HepG2 (cell line): ENCODE results near the gene GGNBP2. TPM values are rescaled to one million over a fixed set of nuclear protein-coding genes. Genes with fewer than 3 reads are reported as not detected.

Experiments
- ATAC-seq: fragments of 200-7000 bp; cut with Tn5 transposase; 3 replicates; pipeline ENCODE4 v1.9.1; 2020; ENCODE audit warnings: mild to moderate bottlenecking, moderate library complexity
- BruUV-seq: library from RNA; stranded (reverse); fragments of 400-500 nt; replicated peaks from 2 replicates; lab custom pipeline; 2021; lab: Mats Ljungman, UMichigan
- CTCF ChIA-PET: fragments of 300-600 bp; formaldehyde crosslinking; extraction: SDS; loops from one replicate; lab custom pipeline; 2021; ENCODE audit warnings: low total read pairs, inconsistent platforms, low intra/inter-chr PET ratio; lab: Yijun Ruan, JAX
- POLR2A ChIA-PET: fragments of 350-600 bp; sonication (Branson Sonifier 250); formaldehyde crosslinking; loops from one replicate; lab custom pipeline; 2020; ENCODE audit warnings: antibody characterized with exemption, inconsistent platforms; lab: Yijun Ruan, JAX
- DNase-seq: peaks from one replicate; pipeline ENCODE4 v3.0.0-alpha.2; 2015; ENCODE audit warnings: low spot score
- FAIRE-seq: peaks from 3 replicates; lab custom pipeline; 2011; peaks lifted over from hg19 to GRCh38; lab: Jason Lieb, UNC
- H2AFZ ChIP-seq: one replicate; pipeline ENCODE4 v1.6.1; 2011; ENCODE audit warnings: low read length, inconsistent platforms
- H3K27ac ChIP-seq: fragments of 300-600 bp; 3 replicates; pipeline ENCODE4 v1.8.0; 2011; ENCODE audit warnings: mixed run types, mild to moderate bottlenecking, mixed read lengths, low read length, inconsistent platforms; ENCODE audit not compliant: insufficient read depth; ENCODE audit errors: extremely low read length
- H3K27me3 ChIP-seq, 2 experiments: fragments of 200-600 bp in 1 of 2; 2 replicates in 1 of 2; 3 replicates in 1 of 2; pipeline versions ENCODE4 v1.6.0 to v1.8.0; 2011; ENCODE audit warnings: low read length in 2 of 2, mild to moderate bottlenecking in 2 of 2, moderate library complexity in 2 of 2, inconsistent platforms in 1 of 2; ENCODE audit not compliant: insufficient read depth in 2 of 2, control insufficient read depth in 1 of 2
- H3K36me3 ChIP-seq, 2 experiments: fragments of 200-600 bp in 1 of 2; replicated peaks in 1 of 2; 2 replicates in 1 of 2; 3 replicates in 1 of 2; pipeline versions ENCODE4 v1.5.1 to v1.8.0; 2011; ENCODE audit warnings: low read length in 2 of 2, inconsistent platforms in 1 of 2; ENCODE audit not compliant: insufficient read depth in 2 of 2, control insufficient read depth in 1 of 2
- H3K4me1 ChIP-seq: 2 replicates; pipeline ENCODE4 v1.5.1; 2012; ENCODE audit warnings: low read length, inconsistent platforms; ENCODE audit not compliant: insufficient read depth
- H3K4me2 ChIP-seq: 2 replicates; pipeline ENCODE4 v1.6.0; 2011; ENCODE audit warnings: low read depth, low read length, inconsistent platforms
- H3K4me3 ChIP-seq, 3 experiments: fragments of 200-600 bp in 1 of 3; sonication (generic), shearing (Covaris generic) in 1 of 3; replicated peaks in 1 of 3; 2 replicates each; pipeline ENCODE4 v1.5.1; 2011 to 2016; ENCODE audit warnings: low read length in 3 of 3, inconsistent platforms in 2 of 3, low read depth in 2 of 3, mild to moderate bottlenecking in 2 of 3, control low read depth in 1 of 3, mixed read lengths in 1 of 3; ENCODE audit not compliant: insufficient read depth in 1 of 3
- H3K79me2 ChIP-seq: one replicate; pipeline ENCODE4 v1.6.1; 2011; ENCODE audit warnings: low read length, inconsistent platforms; ENCODE audit not compliant: insufficient read depth
- H3K9ac ChIP-seq: 2 replicates; pipeline ENCODE4 v1.6.0; 2011; ENCODE audit warnings: mild to moderate bottlenecking, low read depth, low read length, inconsistent platforms; ENCODE audit not compliant: insufficient read depth
- H3K9me3 ChIP-seq: 2 replicates; pipeline ENCODE4 v1.5.1; 2012; ENCODE audit warnings: mild to moderate bottlenecking, low read length
- H4K20me1 ChIP-seq: 2 replicates; pipeline ENCODE4 v1.6.0; 2011; ENCODE audit warnings: inconsistent platforms, mild to moderate bottlenecking, low read length, moderate library complexity; ENCODE audit not compliant: insufficient read depth
- EP300 ChIP-seq, 3 experiments: sonication (generic) in 1 of 3; formaldehyde crosslinking in 1 of 3; IDR thresholded peaks; 2 replicates each; pipeline versions ENCODE4 v1.5.1 to v1.6.1; 2011 to 2020; ENCODE audit warnings: low read depth in 2 of 3, low read length in 2 of 3, borderline replicate concordance in 1 of 3, improper control_type of control experiment in 1 of 3, mild to moderate bottlenecking in 1 of 3, missing genetic modification reagents in 1 of 3, moderate library complexity in 1 of 3
- FOXA1 ChIP-seq, 2 experiments: fragments of 450-650 bp in 1 of 2; sonication (generic) in 1 of 2; formaldehyde crosslinking in 1 of 2; IDR thresholded peaks; 2 replicates each; pipeline versions ENCODE4 v1.4.0 to v1.6.1; 2016 to 2020; ENCODE audit warnings: missing genetic modification reagents in 1 of 2
- FOXP4 ChIP-seq: sonication (generic); formaldehyde crosslinking; IDR thresholded peaks from 2 replicates; pipeline ENCODE4 v1.4.0; 2020; ENCODE audit warnings: missing genetic modification reagents
- GFI1 ChIP-seq: sonication (generic); formaldehyde crosslinking; IDR thresholded peaks from 2 replicates; pipeline ENCODE4 v1.5.0; 2020; ENCODE audit warnings: missing genetic modification reagents, mild to moderate bottlenecking, borderline replicate concordance
- HNRNPK ChIP-seq: fragments of 200-400 bp; formaldehyde crosslinking; IDR thresholded peaks from 2 replicates; pipeline ENCODE4 v1.6.1; 2018; ENCODE audit warnings: low read length, low read depth, moderate library complexity, mild to moderate bottlenecking; ENCODE audit not compliant: poor library complexity, severe bottlenecking
- SOX5 ChIP-seq: IDR thresholded peaks from 2 replicates; pipeline ENCODE4 v1.6.1; 2016; ENCODE audit warnings: borderline replicate concordance
- SRY ChIP-seq: sonication (generic); formaldehyde crosslinking; IDR thresholded peaks from 2 replicates; pipeline ENCODE4 v1.8.0; 2022; ENCODE audit warnings: mild to moderate bottlenecking, missing genetic modification reagents
- WIZ ChIP-seq: sonication (generic); formaldehyde crosslinking; IDR thresholded peaks from 2 replicates; pipeline ENCODE4 v1.5.1; 2020; ENCODE audit warnings: mild to moderate bottlenecking, missing genetic modification reagents
- ZNF34 ChIP-seq: sonication (generic); formaldehyde crosslinking; IDR thresholded peaks from 2 replicates; pipeline ENCODE4 v1.4.0; 2020; ENCODE audit warnings: mild to moderate bottlenecking, missing genetic modification reagents, borderline replicate concordance
- ZNF704 ChIP-seq: sonication (generic); formaldehyde crosslinking; IDR thresholded peaks from 2 replicates; pipeline ENCODE4 v1.8.1; 2023; ENCODE audit warnings: mild to moderate bottlenecking, inconsistent platforms, moderate library complexity, missing genetic modification reagents, borderline replicate concordance
- ZNF850 ChIP-seq: sonication (generic); formaldehyde crosslinking; conservative IDR thresholded peaks from 2 replicates; pipeline ENCODE4 v1.9.0; 2021; ENCODE audit warnings: mild to moderate bottlenecking, missing genetic modification reagents
- WGBS: methylation state at CpG from one replicate; pipeline ENCODE4 v1.1.6; 2017; ENCODE audit warnings: low lambda C conversion rate; 5-methylcytosine and 5-hydroxymethylcytosine counted together
- in situ Hi-C: cut with HindIII; loops from 2 replicates; pipeline ENCODE4 v1.10.0; 2017; ENCODE audit warnings: low pct_unique_long_range_greater_than_20kb; ENCODE audit not compliant: extremely low pct_ligation_motif_present
- intact Hi-C: fragments of 100-400 bp; cut with micrococcal nuclease; formaldehyde crosslinking; loops from one replicate; pipeline ENCODE4 v1.10.0; 2022; ENCODE audit not compliant: unreplicated experiment
- polyA plus RNA-seq, 8 experiments: library from polyadenylated mRNA; depleted of rRNA in 3 of 8; stranded (reverse) in 7 of 8; unstranded in 1 of 8; fragments of >200 nt; fragmentation: Illumina TruSeq in 4 of 8; extraction: Trizol in 4 of 8; gene quantifications; 2 replicates each; pipeline versions ENCODE4 v1.2.1 to v1.2.3, GENCODE V29; 2011 to 2016; ENCODE audit warnings: low read depth in 4 of 8, missing spikeins in 1 of 8, mixed read lengths in 1 of 8; ENCODE audit not compliant: insufficient read depth in 1 of 8
- total RNA-seq, 5 experiments: library from RNA; depleted of rRNA; stranded (reverse); fragments of >200 nt; fragmentation: Illumina TruSeq; extraction: Trizol; gene quantifications; 2 replicates each; pipeline ENCODE4 v1.2.3, GENCODE V29; 2016; ENCODE audit warnings: low read depth in 1 of 5

Gene GGNBP2
- total and polyA plus RNA-seq, 2 of the 13 experiments (the other 11 are each of a cell fraction or from before 2014, with no cell fraction given) = 53.3 to 84.2 TPM

GRCh38 chr17:36540696-36541095 lies 4.0 kb upstream of the GGNBP2 start:
- Histone ChIP-seq H3K27me3 (no peaks in the 10 kb centered on the region; a peak in 1 of 5 replicates), H3K9me3 (no peaks in the 10 kb centered on the region), H3K4me3 (no peak overlapping the region), H3K4me2 (no peak overlapping the region), H4K20me1 (0 out of 2 replicates have a peak, but pooled peaks cover under 1% of the 10 kb centered on the region), H3K79me2 (peaks cover 18% of the 10 kb centered on the region), H3K36me3 (peaks cover 1 to 4% of the 10 kb centered on the region in 2 experiments; a peak in 2 of 5 replicates), H3K4me1 (peaks cover 28% of the 10 kb centered on the region), H2AFZ (no peak overlapping the region), H3K27ac (no peak overlapping the region), H3K9ac (no peak overlapping the region)
- BruUV-seq = no TSS peak
- POLR2A ChIA-PET = no interaction called here
- TF ChIP-seq ZNF850 (CRISPR knock-in tag) (no peak), FOXA1 (IDR thresholded peaks at IDR 0.05) (no peak), FOXA1 (CRISPR knock-in tag; IDR thresholded peaks at IDR 0.05) (no peak), WIZ (CRISPR knock-in tag) (no peak), HNRNPK (no peak), ZNF704 (CRISPR knock-in tag) (no peak), ZNF34 (CRISPR knock-in tag) (no peak), GFI1 (CRISPR knock-in tag) (no peak), EP300 (IDR thresholded peaks at IDR 0.05; ENCODE audit: low read depth in 2 of 2, low read length in 2 of 2) (no peak), EP300 (CRISPR knock-in tag; IDR thresholded peaks at IDR 0.05; ENCODE audit: borderline replicate concordance) (no peak), SRY (CRISPR knock-in tag) (no peak), FOXP4 (CRISPR knock-in tag) (no peak), SOX5 (CRISPR knock-in tag) (no peak)
- in situ Hi-C loops = no loop called here
- intact Hi-C loops = loop anchor here (5.0 kb wide), 1 partner anchor 53 kb away; the partner anchor contains the start of gene ZNHIT3
- WGBS = 100% methylated on average over 3 of the region's 3 CpGs
- DNase-seq (no peak), ATAC-seq (no peak), FAIRE-seq (no peak)
- CTCF ChIA-PET = no interaction called here
